Measurements from ENCODE around the gene GPLD1.

Gene GPLD1

GRCh38 chr6:24497254-24497970 is 8.0 kb upstream of the GPLD1 start:
- DNase-seq: no peak

GRCh38 chr6:24494821-24495795 is 5.7 kb upstream of the GPLD1 start, which contains the start of gene ALDH5A1:
ALDH5A1 (plus strand) TSS chr6:24494969; CDS start chr6:24494997, 28 bp downstream.
- DNase-seq: peak; percentile 79

GRCh38 chr6:24493945-24494820 is 4.8 kb upstream of the GPLD1 start:
- no peak for DNase-seq

GRCh38 chr6:24492475-24492874 is 3.1 kb upstream of the GPLD1 start:
- DNase-seq: no peak

GRCh38 chr6:24490948-24491347 is 1.6 kb upstream of the GPLD1 start:
- no peak for DNase-seq

GRCh38 chr6:24489881-24490280 is 503 bp upstream of the GPLD1 start:
- no peak for DNase-seq

- DNase-seq: no peak
These were observed 3.3 kb downstream of the GPLD1 start for GRCh38 chr6:24486065-24486464.

GRCh38 chr6:24484657-24485323 is 4.6 kb downstream of the GPLD1 start:
- no peak for DNase-seq

GRCh38 chr6:24481449-24481848 is 7.9 kb downstream of the GPLD1 start:
- DNase-seq: no peak

- DNase-seq: no peak
These were observed 8.7 kb downstream of the GPLD1 start for GRCh38 chr6:24480705-24481104.

- no peak for DNase-seq
These were observed 10.5 kb downstream of the GPLD1 start for GRCh38 chr6:24478903-24479302.

- no peak for DNase-seq
These were observed 12.3 kb downstream of the GPLD1 start for GRCh38 chr6:24477070-24477469.

GRCh38 chr6:24476631-24477030 is 12.7 kb downstream of the GPLD1 start:
- DNase-seq: no peak

GRCh38 chr6:24472181-24472580 is 17.2 kb downstream of the GPLD1 start:
- no peak for DNase-seq

- DNase-seq: no peak
These were observed 19.6 kb downstream of the GPLD1 start for GRCh38 chr6:24469811-24470210.

- DNase-seq: no peak
These were observed 24.9 kb downstream of the GPLD1 start for GRCh38 chr6:24464253-24465038.

- no peak for DNase-seq
These were observed 28.4 kb downstream of the GPLD1 start for GRCh38 chr6:24460966-24461365.

- no peak for DNase-seq
These were observed 30.4 kb downstream of the GPLD1 start for GRCh38 chr6:24458941-24459340.

GRCh38 chr6:24458134-24458533 is 31.2 kb downstream of the GPLD1 start:
- DNase-seq: no peak

GRCh38 chr6:24455061-24455460 is 34.3 kb downstream of the GPLD1 start:
- no peak for DNase-seq

GRCh38 chr6:24454452-24454851 is 34.9 kb downstream of the GPLD1 start:
- DNase-seq: no peak
